CD4-positive, alpha-beta T cell treated with Interleukin-15 for 4 hours (primary cell): ENCODE results near the gene WDR27.
"Not testable (repeated sequence)": the region's sequence is repeated elsewhere in the genome, so short reads cannot be mapped to it uniquely, and the experiment has no call there.

Source experiments
- DNase-seq: peaks from one replicate; pipeline ENCODE4 v3.0.0-alpha.2; 2020; ENCODE audit warnings: low spot score

WDR27 gene

DNA sequence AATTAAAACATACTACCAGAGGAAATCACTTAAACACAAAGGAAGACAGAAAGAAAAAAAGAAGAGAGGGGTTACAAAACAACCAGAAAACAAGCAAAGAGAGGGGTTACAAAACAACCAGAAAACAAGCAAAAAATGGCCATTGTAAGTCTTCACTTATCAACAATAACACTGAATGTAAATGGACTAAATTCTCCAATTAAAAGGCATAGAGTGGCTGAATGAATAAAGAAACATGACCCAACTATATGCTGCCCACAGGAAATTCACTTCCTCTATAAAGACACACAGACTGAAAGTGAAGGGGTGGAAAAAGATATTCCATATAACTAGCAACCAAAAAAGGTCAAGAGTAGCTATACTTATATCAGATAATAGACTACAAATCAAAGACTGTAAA, 180.0 kb downstream of the WDR27 start:
- DNase-seq, result no peak

DNA sequence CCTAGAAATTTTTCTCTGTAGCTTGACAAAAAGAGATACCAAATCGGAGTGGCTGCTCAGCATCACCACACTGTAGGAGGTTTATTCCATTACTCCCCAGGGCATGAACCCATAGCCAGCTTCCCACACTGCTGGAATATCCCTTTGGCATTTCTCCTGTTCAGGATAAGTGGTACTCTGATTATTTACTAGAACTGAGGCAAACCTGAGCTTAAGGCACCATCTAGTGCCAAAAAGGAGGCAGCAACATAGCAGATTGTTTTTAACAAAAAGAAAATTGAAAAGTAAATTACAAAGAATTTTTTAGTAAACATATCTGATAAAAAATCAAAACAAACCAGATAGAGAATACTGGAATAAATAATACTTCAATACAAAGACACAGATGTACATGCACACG, 181.7 kb downstream of the WDR27 start:
- DNase-seq, result no peak

DNA sequence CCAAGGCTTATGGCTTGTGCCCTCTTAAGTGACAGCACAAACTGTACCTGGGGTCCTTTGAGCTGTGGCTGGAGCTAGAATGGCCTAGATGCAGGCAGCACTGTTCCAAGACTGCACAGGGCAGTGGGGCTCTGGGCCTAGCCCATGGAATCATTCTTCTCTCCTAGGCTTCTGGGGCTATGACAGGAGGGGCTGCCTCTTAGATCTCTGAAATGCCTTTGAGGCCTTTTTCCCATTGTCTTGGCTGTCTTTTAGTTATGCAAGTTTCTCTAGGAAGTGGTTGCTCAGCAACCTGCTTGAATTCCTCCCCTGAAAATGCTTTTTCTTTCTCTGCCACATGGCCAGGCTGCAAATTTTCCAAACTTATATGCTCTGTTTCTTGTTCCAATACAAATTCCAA, 183.4 kb downstream of the WDR27 start:
- DNase-seq, result no peak

DNA sequence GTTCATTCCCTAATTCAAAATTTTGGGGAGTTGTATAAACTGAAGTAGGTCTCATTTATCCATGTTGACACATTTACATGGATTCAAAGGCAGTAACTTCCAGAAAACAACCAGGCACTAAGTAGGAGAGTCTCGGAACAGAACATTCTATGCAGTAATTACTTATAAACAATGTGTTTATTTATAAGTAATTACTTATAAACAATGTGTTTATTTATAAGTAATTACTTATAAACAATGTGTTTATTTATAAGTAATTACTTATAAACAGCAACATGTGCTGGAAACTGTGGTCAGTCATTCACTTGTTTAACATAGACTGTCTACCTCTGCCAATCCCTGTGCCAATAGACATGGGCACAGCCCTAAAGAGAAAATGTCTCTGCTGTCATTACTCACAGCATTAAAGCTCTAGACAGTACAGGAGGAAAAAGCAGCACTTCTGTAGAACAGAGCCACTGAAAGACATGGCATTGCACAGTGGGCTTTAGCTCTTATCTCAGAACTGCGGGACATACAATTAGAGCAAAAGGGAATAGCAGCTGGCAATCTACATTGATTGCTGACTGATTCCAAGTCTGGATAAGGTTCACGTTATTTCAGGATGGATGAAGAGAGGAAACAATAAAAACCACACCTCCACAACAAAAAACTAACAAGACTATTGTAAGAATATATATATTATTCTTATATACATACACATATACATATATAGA, 188.2 kb downstream of the WDR27 start:
- no peak for DNase-seq

DNA sequence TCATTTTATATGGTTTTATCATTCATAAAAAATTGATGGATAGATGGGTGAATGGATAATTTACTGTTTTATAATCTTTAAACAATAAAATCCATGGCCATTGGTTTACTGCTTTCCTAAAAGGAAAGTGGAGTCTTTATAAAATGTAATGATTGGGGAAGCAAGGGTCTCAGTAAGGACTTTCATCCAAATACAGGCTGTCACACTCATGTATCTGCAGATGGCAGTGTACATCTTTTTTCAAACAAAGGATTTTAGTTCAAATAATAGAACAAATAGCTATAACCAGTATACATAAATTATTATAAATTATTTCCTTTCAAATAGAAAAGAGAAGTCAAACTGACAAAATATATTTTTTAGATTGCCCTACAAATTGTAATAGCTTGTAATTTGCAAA, 190.0 kb downstream of the WDR27 start:
- DNase-seq, result not testable (repeated sequence)

DNA sequence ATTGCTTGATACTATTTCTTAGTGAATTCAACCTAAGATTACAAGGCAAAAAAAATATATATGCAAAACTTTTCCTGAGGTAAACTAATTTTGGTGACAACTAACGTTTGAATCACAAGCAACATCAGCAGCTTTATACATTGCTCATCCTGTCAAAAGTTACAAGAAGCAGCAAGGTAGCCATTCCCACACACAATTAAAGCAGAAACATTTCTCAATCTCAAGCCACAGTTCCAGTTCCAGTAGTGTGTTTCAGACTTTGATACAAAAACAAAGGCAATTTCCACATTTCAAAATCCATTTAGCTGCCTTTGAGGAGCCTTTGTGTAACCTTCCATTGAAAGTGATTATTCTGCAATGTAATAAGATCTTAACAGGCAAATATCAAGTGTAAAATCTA, 191.0 kb downstream of the WDR27 start:
- DNase-seq, result no peak

DNA sequence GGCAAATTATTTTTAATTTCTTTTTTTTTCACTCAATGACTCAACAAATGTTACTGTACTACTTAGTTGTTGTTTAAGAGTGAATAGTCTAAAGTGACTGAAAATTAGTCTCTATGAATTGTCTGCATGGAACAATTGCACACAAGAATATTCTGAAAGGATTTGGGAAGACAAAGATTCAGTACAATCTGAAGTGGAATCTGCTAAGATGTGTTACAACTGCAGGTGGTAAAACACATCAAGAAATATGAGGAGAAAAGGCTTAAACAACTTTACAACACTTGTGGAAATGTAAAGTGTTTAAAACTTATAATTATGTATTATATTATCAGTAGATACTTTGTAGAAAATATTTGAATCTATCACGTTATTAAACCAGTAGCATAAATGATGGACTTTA, 193.4 kb downstream of the WDR27 start:
- no peak for DNase-seq

DNA sequence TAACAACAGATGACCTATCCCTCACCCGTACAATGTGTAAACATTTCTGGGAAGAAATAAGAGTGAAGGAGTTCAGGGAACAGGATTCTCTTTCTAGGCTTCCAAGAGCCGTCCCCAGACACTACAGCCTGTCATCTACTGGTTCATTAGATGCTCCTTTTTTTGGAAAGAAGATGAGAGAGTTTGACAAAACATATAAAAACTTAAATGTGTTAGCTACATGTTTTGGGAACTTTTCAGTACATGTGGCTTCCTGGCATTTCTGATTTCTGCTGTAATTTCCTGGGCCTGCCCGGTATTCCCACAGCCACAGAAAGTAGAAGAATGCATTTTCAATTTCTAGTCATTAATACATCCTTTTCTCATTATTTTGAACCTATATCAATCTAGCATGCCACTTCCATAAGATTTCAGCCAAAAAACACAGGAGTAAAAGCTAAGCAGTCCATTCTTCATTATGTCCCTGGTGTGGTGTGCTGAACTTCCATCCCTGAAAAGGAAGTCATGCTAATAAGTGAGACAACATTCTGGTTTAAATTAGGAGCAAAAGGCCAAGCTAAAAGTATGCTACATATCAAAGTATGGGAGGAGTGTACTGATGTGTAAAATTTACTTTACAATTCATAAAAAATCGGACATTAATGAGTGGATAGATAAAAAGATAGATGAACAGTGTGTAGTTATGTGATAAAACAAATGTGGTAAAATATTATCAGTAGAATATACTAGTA, 198.2 kb downstream of the WDR27 start:
- no peak for DNase-seq

DNA sequence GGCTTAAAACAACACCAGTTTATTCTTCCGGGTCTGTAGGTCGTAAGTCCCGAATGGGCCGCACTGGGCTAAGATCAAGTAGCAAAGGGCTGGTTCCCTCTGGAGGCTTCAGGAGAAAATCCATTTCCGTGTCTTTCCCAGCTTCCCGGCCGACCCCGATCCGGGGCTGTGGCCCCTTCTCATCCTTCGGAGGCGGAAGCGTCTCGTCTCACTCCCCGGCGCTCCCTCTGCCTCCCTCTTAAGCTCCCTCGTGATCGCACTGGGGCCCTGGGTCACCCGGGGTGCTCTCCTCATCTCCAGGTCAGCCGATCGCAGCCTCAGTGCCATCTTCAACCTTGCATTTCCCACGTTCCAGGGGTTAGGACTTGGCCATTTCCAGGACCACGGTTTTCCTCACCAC, 199.4 kb downstream of the WDR27 start:
- DNase-seq, result no peak

DNA sequence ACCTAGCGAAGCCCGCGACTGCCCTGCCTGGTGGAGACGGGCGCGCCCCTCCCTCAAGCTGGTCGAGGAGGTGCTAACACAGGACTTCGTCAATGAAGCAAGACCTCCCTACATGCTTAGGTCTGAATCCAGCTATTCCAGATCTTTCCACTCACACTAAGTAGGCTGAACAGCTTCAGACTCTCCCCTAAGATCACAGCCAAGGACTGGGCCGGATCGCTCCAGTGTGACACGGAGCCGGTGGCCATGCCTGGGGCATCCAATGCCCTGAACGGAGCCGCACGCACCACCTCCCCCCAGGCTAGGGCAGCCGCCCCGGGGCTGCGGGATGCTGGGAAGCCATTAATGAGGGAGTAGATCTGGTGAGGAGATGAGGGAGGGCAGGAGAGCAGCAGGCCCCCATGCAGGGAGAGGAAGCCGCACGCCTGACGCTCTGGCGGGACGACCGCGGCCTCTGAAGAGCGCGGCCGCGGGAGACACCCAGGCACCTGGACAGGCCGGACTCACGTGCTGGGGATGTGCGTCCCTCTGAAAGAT, 200.0 kb downstream of the WDR27 start:
- DNase-seq, result no peak

DNA sequence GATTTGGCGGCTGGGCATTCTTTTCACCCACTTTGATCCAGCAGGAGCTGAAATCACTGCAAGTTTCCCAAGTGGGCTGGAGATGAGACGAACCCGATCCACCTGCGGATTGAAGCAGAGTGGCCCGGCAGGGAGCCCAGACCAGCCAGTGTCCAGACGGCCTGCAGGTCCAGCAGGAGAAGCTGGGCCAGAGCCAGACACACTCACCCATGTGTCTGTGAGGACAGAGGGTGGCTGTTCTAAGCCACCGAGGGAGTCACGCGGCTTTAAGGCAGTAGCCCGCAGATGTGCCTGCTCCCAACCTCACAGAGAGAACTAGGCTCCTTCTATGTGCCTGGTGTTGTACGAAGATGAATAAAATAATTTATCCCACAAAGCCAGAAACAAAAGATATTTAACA, 200.7 kb downstream of the WDR27 start:
- no peak for DNase-seq

DNA sequence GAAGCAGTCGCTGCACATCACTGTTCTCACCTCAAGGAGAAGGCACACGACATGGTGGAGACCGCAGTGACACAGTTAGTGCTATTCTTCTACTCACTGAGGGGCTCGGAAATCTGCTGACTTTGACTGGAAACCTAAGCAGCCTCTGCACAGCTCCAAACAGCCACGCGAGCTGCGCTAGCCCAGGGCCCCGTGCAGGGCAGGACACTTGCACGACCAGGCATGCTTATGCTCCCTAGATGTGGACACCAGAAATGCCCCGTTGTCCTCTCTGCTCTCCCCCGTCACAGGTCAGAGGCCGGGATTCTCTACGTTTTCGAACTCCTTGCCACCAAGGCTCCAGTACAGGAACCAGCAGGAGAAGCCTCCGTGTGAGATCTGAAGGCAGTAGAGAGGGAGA, 201.1 kb downstream of the WDR27 start:
- no peak for DNase-seq

DNA sequence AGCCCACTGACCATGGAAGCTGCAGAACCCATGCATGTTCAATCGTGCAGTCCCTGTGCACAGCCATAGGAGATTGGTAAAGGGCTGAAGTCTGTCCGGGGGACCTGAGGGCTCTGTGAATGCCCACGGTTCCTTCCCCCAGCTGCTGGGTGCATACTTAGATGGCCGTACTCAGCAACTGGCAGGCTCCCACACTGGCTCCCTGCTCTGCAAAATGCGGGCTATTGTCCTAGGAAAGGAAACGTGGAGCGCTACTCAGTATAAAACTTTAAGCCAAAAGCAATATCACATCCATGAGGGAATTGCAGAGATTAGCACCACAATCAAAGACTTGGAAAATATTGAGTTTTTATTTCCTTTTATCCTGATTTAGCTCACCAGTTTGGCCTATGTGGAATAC, 202.0 kb downstream of the WDR27 start:
- no peak for DNase-seq

DNA sequence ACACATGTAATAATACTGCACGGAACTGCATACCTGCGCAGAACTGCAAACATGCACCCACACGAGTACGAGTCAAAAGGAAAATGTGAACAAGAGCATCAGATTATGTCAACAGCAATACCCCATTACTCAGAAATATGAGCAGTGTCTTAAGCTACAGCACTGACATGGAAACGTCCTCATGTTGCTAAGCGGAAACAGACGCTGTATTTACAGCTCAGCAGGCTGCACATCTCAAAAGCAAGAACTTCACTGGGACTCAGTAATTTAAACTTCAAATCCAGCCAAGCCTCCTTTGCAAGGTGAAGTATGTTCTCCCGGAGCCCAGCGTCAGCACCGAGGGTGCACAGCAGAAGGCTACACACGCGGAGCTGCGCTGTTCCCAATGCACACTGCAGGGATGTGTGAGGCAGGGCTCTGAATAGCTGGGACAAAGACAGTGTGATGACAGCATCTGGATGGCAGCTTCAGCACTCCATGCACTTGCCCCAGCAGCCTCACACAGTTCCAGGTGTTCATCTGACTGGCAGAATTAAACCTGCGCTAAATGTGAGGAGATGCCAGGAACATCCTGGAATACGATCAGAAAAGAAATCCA, 202.8 kb downstream of the WDR27 start:
- DNase-seq, result no peak

DNA sequence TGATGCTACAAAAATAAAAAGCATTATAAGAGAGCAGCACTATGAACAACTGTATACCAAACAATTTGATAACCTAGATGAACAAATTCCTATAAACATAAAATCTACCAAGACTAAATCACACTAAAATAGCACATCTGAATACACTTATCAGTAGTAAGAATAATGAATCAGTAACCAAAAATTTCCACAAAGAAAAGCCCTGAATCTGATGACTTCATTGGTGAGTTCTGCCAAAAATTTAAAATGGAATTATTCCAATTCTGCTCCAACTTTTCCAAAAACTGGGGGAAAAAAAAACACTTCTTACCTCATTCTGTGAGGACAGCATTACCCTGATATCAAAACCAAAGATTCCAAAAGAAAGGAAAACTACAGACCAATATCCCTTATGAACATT, 206.2 kb downstream of the WDR27 start:
- no peak for DNase-seq

DNA sequence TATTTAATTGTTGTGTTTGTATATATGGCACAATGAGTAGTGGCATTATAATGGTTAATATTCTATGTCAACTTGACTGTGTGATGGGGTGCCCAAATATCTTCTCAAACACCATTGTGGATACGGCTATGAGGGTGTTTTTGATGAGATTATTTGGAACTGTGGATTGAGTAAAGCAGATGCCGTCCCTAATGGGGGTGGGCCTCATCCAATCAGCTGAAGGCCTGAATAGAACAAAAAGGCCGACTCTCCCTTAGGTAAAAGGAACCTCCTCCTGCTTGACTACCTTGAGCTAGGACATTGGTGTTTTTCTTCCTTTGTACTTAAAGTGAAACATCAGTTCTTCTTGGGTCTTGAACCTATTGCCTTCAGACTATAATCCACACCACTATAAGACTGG, 207.8 kb downstream of the WDR27 start:
- DNase-seq, result no peak

DNA sequence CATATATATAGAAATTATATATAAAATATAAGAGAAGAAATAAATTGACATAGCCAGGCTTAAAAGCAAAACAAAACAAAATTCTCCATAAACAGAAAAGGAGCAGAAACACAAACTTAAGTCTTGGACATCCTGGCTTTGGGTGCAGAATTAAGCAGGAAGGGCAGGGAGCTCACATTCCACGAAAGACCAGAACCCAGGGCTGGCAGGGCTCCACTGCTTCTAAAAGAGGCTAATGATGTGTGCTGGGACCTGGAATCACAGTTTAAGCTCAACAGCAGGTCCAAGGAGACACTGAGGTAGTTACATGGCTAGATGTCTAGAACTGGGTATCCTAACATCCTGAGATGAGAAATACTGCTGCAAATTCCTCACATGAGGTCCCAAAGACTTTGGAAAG, 210.3 kb downstream of the WDR27 start:
- no peak for DNase-seq

DNA sequence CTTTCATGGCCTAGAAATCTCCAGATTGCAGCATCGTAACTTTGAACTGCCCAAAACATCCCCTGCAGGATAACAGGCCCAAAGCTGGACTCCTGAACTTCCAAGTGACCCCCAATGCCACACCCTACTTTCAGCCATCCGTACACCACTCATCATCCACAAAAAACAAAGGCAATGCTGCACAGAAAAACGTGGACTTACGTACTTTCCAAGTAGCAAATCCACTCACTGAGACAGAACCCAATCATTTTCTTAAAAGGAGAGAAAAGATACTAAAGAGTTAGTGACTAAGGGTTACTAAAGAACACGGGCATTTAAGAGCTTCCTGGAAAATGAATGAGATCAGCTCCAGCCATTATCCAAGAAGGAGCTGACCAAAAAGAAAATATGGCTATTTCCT, 211.0 kb downstream of the WDR27 start:
- DNase-seq, result no peak

DNA sequence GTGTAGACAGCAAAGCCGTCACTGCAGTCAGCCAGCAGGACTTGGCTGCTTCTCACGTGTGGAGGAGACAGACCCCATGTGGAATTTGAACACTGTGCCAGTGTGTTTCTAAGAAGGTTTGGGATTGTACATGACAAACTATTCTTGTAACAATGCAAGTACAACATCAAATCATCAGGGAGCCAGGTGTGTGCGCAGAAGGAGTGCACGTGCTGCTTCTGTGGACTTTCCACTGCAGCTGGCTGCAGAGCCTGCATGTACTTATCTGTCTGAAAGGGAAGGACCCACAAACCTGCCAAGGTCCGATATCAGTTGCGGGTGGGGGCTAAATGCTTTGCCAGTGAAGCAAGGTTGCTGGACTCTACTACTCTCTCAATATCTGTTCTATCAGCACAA, 211.6 kb downstream of the WDR27 start:
- no peak for DNase-seq

DNA sequence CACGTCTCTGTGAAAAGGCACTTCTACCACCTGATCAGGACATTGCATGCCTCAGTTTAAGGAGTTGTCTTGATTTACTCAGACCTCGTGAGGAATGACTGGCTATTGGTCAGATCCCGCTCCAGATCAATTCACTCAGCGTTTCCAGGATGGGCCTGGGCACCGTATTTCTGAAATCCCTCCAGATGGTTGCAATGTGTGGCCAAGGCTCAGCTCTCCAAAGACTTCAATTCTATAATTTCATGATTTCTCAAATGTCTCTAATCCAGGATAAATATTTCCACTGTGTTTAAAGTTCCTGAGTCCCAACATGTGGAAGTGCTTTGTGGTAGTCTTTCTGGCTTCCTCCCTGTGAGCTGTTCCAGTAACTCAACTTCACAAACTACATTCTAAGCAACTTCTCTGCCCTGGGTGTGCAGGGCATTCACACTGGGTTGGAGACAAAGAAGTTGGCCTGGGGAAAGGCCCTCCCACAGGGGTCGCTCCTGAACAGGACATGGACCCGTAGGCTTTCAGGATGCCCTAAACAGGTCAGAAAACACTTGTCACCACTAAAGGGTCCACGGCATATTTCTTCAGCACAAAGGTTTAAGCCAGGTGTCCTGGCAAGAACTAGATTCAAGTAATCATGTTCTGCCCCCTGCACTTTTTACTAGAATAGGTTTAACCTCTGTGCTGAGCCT, 212.1 kb downstream of the WDR27 start:
- no peak for DNase-seq

DNA sequence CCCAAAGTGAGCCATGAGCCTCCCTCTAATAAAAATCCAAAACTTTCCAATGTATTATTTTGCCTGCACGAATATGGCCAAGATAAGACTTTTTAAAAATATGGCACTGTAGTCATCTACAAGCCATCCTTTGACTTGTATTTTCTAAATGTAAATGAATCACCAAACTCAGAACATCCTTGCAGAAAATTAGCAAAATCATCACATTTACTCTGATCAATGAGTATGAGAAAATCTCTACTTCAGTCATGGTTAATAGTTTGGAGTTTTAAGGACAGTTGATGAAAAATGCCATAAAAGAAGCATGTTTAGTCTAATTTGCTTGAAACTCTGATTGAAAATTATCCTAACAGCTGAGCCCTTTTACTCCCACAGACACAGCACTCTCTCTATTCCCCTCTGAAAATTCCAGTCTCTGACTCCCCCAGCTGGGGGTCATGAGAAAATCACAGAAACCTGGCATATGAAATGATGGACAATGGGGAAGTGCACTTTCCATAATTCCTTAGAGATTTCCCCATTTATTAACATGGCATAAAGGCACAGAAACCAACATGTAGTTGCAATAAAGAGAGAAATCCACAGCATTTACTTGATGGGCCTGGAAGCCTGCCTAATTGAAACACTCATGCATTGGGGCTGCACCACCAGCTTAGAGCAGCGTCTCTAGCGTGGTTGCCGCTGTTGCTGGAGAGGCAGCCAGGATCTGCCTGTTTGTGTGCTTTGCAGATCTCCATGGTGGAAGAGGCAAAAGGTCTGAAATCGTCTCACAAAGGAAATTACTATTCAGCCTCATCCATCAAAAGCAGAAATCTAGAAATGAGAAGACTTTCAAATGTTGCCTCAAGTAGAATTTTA, 214.0 kb downstream of the WDR27 start:
- DNase-seq, result no peak
